Endodermal cell (in vitro differentiated cells): ENCODE results near the gene RBMS1. TPM values are rescaled to one million over a fixed set of nuclear protein-coding genes. Genes with fewer than 3 reads are reported as not detected.

Experiments
- DNase-seq: peaks from one replicate; pipeline ENCODE4 v3.0.0-alpha.2; 2017
- H3K27ac ChIP-seq: 2 replicates; pipeline ENCODE4 v1.5.1; 2013; ENCODE audit warnings: mild to moderate bottlenecking, low read depth, low read length, moderate library complexity
- H3K27me3 ChIP-seq: 2 replicates; pipeline ENCODE4 v1.6.1; 2013; ENCODE audit warnings: mild to moderate bottlenecking, low read length, moderate library complexity; ENCODE audit not compliant: insufficient read depth, control insufficient read depth, poor library complexity, severe bottlenecking
- H3K36me3 ChIP-seq: 2 replicates; pipeline ENCODE4 v1.7.0; 2013; ENCODE audit warnings: mild to moderate bottlenecking, low read length, moderate library complexity; ENCODE audit not compliant: control insufficient read depth, insufficient read depth
- H3K4me1 ChIP-seq: one replicate; pipeline ENCODE4 v1.7.0; 2013; ENCODE audit warnings: low read length; ENCODE audit not compliant: control insufficient read depth, insufficient read depth
- H3K4me3 ChIP-seq: 2 replicates; pipeline ENCODE4 v1.5.1; 2013; ENCODE audit warnings: mild to moderate bottlenecking, low read length, moderate library complexity
- H3K9ac ChIP-seq: 2 replicates; pipeline ENCODE4 v1.6.1; 2013; ENCODE audit warnings: mild to moderate bottlenecking, low read length, moderate library complexity; ENCODE audit not compliant: poor library complexity, severe bottlenecking; ENCODE audit errors: extremely low read depth
- H3K9me3 ChIP-seq: 2 replicates; pipeline ENCODE4 v1.6.1; 2013; ENCODE audit warnings: mild to moderate bottlenecking, low read length, moderate library complexity; ENCODE audit not compliant: control insufficient read depth
- H3K27ac Mint-ChIP-seq: 2 replicates; pipeline ENCODE4 v1.8.0; 2020; ENCODE audit warnings: mixed read lengths
- H3K27me3 Mint-ChIP-seq: 2 replicates; pipeline ENCODE4 v1.8.0; 2021; ENCODE audit warnings: mild to moderate bottlenecking, mixed read lengths; ENCODE audit not compliant: insufficient read depth
- H3K36me3 Mint-ChIP-seq: 2 replicates; pipeline ENCODE4 v1.8.0; 2020; ENCODE audit warnings: low read depth, mixed read lengths
- H3K4me1 Mint-ChIP-seq: 2 replicates; pipeline ENCODE4 v1.8.0; 2020; ENCODE audit warnings: mixed read lengths
- H3K4me3 Mint-ChIP-seq: 2 replicates; pipeline ENCODE4 v1.8.0; 2020; ENCODE audit warnings: mild to moderate bottlenecking, moderate library complexity, mixed read lengths
- H3K9me3 Mint-ChIP-seq: 2 replicates; pipeline ENCODE4 v1.8.0; 2020; ENCODE audit warnings: mild to moderate bottlenecking, mixed read lengths
- WGBS, 2 experiments: methylation state at CpG; one replicate each; pipeline versions ENCODE4 v1.1.5 to v1.1.7; 2013; ENCODE audit warnings: missing lambda C conversion rate in 2 of 2, mixed read lengths in 1 of 2; ENCODE audit not compliant: insufficient coverage in 1 of 2, insufficient read length in 1 of 2; 5-methylcytosine and 5-hydroxymethylcytosine counted together
- total RNA-seq, 2 donors: library from RNA; stranded (reverse); fragmentation: NEBNext Ultra II Directional in 1 of 2; extraction: Animal tissue kit (Norgen Biotek cat#: 25700) in 1 of 2; gene quantifications; 2 replicates in 1 of 2; 3 replicates in 1 of 2; pipeline ENCODE4 v1.2.1, GENCODE V29; 2021
- TF ChIP-seq, protein P1 (sequence below): fragments of 200-600 bp; sonication (generic); conservative IDR thresholded peaks from 2 replicates; pipeline ENCODE4 v1.5.0; 2021; ENCODE audit warnings: antibody characterized with exemption, mild to moderate bottlenecking

Gene RBMS1
- total RNA-seq, 2 donors from 2014 or later, result 90.7 to 124 TPM

DNA sequence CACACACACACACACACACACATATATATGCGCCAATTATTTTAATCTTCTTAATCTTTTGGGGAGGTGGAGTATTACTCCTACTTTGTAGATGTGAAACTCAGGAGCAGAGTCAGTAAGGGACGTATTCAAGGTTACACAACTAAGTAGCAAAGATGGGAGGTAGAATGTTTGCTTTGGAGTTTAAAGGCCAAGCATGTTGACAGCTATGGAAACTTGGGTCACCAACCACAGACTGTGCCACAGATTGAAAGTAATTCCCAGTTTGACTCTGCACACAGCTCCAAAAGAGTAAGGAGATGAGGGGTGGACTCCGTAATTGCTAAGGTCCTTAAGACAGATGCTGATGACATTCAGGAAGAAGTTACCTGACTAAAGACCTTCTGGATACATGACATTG, 168.7 kb downstream of the RBMS1 start:
- no peak overlapping the region for H3K27ac Mint-ChIP-seq
- peaks cover 48% of the 10 kb centered on the region for H3K4me1 Mint-ChIP-seq
- DNase-seq, result no peak
- Histone ChIP-seq H3K4me3 (no peak overlapping the region), H3K27ac (no peak overlapping the region), H3K4me1 (peaks cover 3% of the 10 kb centered on the region), H3K9me3 (no peaks in the 10 kb centered on the region), H3K9ac (no peak overlapping the region), H3K27me3 (no peaks in the 10 kb centered on the region), H3K36me3 (no peaks in the 10 kb centered on the region)
- 75 to 83% methylated on average over 2 of the region's 3 CpGs for WGBS, 2 experiments
- TF ChIP-seq, protein P1, sequence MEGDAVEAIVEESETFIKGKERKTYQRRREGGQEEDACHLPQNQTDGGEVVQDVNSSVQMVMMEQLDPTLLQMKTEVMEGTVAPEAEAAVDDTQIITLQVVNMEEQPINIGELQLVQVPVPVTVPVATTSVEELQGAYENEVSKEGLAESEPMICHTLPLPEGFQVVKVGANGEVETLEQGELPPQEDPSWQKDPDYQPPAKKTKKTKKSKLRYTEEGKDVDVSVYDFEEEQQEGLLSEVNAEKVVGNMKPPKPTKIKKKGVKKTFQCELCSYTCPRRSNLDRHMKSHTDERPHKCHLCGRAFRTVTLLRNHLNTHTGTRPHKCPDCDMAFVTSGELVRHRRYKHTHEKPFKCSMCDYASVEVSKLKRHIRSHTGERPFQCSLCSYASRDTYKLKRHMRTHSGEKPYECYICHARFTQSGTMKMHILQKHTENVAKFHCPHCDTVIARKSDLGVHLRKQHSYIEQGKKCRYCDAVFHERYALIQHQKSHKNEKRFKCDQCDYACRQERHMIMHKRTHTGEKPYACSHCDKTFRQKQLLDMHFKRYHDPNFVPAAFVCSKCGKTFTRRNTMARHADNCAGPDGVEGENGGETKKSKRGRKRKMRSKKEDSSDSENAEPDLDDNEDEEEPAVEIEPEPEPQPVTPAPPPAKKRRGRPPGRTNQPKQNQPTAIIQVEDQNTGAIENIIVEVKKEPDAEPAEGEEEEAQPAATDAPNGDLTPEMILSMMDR, result no peak
- H3K9me3 Mint-ChIP-seq, result no peaks in the 10 kb centered on the region
- H3K36me3 Mint-ChIP-seq, result no peaks in the 10 kb centered on the region
- no peak overlapping the region for H3K4me3 Mint-ChIP-seq
- H3K27me3 Mint-ChIP-seq, result no peaks in the 10 kb centered on the region

DNA sequence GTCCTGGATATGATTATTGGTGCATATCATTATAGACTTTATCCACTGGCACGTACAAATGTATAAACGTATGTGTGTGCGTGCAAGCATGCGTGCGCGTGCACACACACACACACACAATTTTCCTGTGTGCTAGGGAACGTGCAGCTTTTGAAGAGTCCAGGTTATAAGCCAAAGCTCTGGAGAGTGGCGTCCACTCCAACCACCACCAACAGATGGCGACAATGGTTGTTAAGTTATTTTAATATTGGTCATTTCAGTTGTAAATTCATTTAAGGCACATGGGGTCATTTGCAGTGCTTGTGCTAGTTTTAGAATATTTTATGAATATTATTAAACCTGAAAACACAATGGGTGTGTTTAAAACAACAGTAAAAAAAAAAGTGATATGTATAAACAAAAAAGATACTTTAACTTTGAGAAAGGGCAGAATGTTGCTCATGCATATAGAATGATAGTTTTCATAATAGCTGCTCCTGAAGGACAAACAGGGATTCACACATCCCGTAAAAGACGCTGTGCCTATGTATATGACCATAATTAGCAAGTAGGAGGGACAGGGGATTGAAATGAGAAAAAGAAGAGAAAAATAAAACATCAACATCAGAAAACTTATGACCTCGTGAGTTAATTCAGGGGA, 169.3 kb downstream of the RBMS1 start:
- DNase-seq, result peak; percentile 74
- no peak overlapping the region for H3K4me3 ChIP-seq
- no peak overlapping the region for H3K27ac ChIP-seq
- no peaks in the 10 kb centered on the region for H3K27me3 ChIP-seq
- H3K9ac ChIP-seq, result no peak overlapping the region
- H3K9me3 ChIP-seq, result no peaks in the 10 kb centered on the region
- 74% methylated on average over 11 of the region's 12 CpGs; no CpG with 5 or more reads in 1 of the 2 experiments for WGBS, 2 experiments
- Mint-ChIP-seq H3K4me3 (no peak overlapping the region), H3K9me3 (no peaks in the 10 kb centered on the region), H3K36me3 (no peaks in the 10 kb centered on the region), H3K4me1 (peaks cover 42% of the 10 kb centered on the region), H3K27me3 (no peaks in the 10 kb centered on the region), H3K27ac (no peak overlapping the region)
- no peaks in the 10 kb centered on the region for H3K36me3 ChIP-seq
- TF ChIP-seq, protein P1, result peak; percentile 83
- peaks cover 3% of the 10 kb centered on the region for H3K4me1 ChIP-seq

DNA sequence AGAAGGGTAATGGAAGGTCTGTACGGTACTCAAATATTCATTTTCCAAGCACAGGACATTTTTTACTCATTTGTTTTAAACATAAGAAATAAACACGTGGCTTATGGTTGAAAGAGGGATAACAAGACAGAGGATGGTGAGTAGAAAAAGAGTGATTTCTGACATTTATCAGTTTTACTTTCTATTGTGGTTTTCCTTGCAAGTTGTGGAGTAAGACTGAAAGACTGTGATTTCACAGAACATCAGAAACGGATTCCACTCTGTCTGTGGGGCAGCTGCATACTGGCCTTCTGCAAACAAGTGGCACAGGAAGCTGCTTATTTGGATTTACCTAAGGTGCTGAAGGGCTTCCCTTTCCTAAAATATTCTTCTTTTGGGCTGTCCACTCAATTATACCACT, 171.3 kb downstream of the RBMS1 start:
- peaks cover 5% of the 10 kb centered on the region for H3K36me3 ChIP-seq
- WGBS, 2 experiments, result 96 to 100% methylated on average over 2 of the region's 3 CpGs
- Mint-ChIP-seq H3K9me3 (no peaks in the 10 kb centered on the region), H3K27me3 (no peaks in the 10 kb centered on the region), H3K36me3 (peaks cover 2% of the 10 kb centered on the region), H3K27ac (no peak overlapping the region), H3K4me3 (no peak overlapping the region), H3K4me1 (peaks cover 31% of the 10 kb centered on the region)
- no peak overlapping the region for H3K27ac ChIP-seq
- no peaks in the 10 kb centered on the region for H3K9me3 ChIP-seq
- no peak for DNase-seq
- peaks cover 3% of the 10 kb centered on the region for H3K4me1 ChIP-seq
- TF ChIP-seq, protein P1, result no peak
- H3K9ac ChIP-seq, result no peak overlapping the region
- H3K4me3 ChIP-seq, result no peak overlapping the region
- no peaks in the 10 kb centered on the region for H3K27me3 ChIP-seq
